Testis (tissue), 3 donors: ENCODE results near the gene MYO1D. TPM values are rescaled to one million over a fixed set of nuclear protein-coding genes. Genes with fewer than 3 reads are reported as not detected.

Experiments used
- DNase-seq: peaks from one replicate; pipeline ENCODE4 v3.0.0-alpha.2; 2019
- H3K27ac ChIP-seq, 2 donors: fragments of 200-600 bp; sonication (generic); one replicate each; pipeline ENCODE4 v1.5.1; 2019
- H3K27me3 ChIP-seq: fragments of 200-600 bp; sonication (generic); one replicate; pipeline ENCODE4 v1.5.1; 2019
- H3K36me3 ChIP-seq: fragments of 200-600 bp; sonication (generic); one replicate; pipeline ENCODE4 v1.5.1; 2017; ENCODE audit warnings: low read depth; ENCODE audit errors: missing control alignments
- H3K4me1 ChIP-seq: fragments of 200-600 bp; sonication (generic); one replicate; pipeline ENCODE4 v1.5.1; 2019
- H3K4me3 ChIP-seq, 2 donors: fragments of 200-600 bp; sonication (generic); one replicate each; pipeline ENCODE4 v1.5.1; 2017 to 2019
- H3K9me3 ChIP-seq: fragments of 200-600 bp; sonication (generic); one replicate; pipeline ENCODE4 v1.5.1; 2017
- CTCF ChIP-seq, 3 experiments: fragments of 450-650 bp in 2 of 3; fragments of 200-600 bp in 1 of 3; sonication (generic) in 1 of 3; IDR thresholded peaks; one replicate each; pipeline ENCODE4 v1.5.1; 2016 to 2019; ENCODE audit warnings: antibody characterized with exemption in 3 of 3, mild to moderate bottlenecking in 2 of 3, moderate library complexity in 1 of 3
- POLR2A ChIP-seq: fragments of 450-650 bp; IDR thresholded peaks from one replicate; pipeline ENCODE4 v1.6.1; 2017; ENCODE audit warnings: antibody characterized with exemption, mild to moderate bottlenecking, moderate library complexity
- WGBS, 2 donors: methylation state at CpG; one replicate each; pipeline ENCODE4 v1.1.5; 2018; 5-methylcytosine and 5-hydroxymethylcytosine counted together
- intact Hi-C: fragments of 100-400 bp; cut with DNase I; formaldehyde crosslinking; loops from one replicate; pipeline ENCODE4 v1.15.1; 2023; ENCODE audit warnings: low total_unique reads
- polyA plus RNA-seq: library from polyadenylated mRNA; stranded (reverse); fragments of 350-450 nt; fragmentation: Illumina TruSeq; extraction: RNeasy Lipid Tissue Mini Kit (QIAGEN cat#74804); gene quantifications from one replicate; pipeline ENCODE4 v1.2.3, GENCODE V29; 2014; ENCODE audit warnings: low read depth, low replicate concordance; ENCODE audit not compliant: insufficient read depth
- total RNA-seq, 2 donors: library from RNA; depleted of rRNA; stranded (reverse); fragments of >200 nt; gene quantifications; one replicate each; pipeline ENCODE4 v1.2.3, GENCODE V29; 2016

Gene MYO1D
- total and polyA plus RNA-seq, 3 donors from 2014 or later, result 29.5 to 34.1 (median 33.6) TPM

- Histone ChIP-seq H3K27me3 (no peaks in the 10 kb centered on the region), H3K9me3 (no peaks in the 10 kb centered on the region), H3K27ac (no peak overlapping the region), H3K36me3 (no peaks in the 10 kb centered on the region), H3K4me1 (no peaks in the 10 kb centered on the region), H3K4me3 (no peak overlapping the region)
- no peak for DNase-seq
- intact Hi-C loops, result no loop called here
- TF ChIP-seq CTCF (IDR thresholded peaks at IDR 0.05), result no peak
- TF ChIP-seq POLR2A, result no peak
These were observed 163.8 kb downstream of the MYO1D start for GRCh38 chr17:32713081-32713480.

GRCh38 chr17:32709562-32709961 lies 167.4 kb downstream of the MYO1D start:
- Histone ChIP-seq H3K36me3 (no peaks in the 10 kb centered on the region), H3K4me3 (no peak overlapping the region), H3K4me1 (no peaks in the 10 kb centered on the region), H3K27ac (no peak overlapping the region), H3K27me3 (no peaks in the 10 kb centered on the region), H3K9me3 (no peaks in the 10 kb centered on the region)
- intact Hi-C loops, result no loop called here
- TF ChIP-seq CTCF (IDR thresholded peaks at IDR 0.05) (no peak), POLR2A (no peak)
- no peak for DNase-seq

- no peak for DNase-seq
- intact Hi-C loops, result no loop called here
- H3K9me3 ChIP-seq, result no peaks in the 10 kb centered on the region
- WGBS, 2 donors, result 86 to 95% methylated on average over 1 of the region's 1 CpG
- H3K27ac ChIP-seq, result no peak overlapping the region
- H3K4me1 ChIP-seq, result no peaks in the 10 kb centered on the region
- no peaks in the 10 kb centered on the region for H3K36me3 ChIP-seq
- H3K4me3 ChIP-seq, result no peak overlapping the region
- TF ChIP-seq POLR2A, result no peak
- TF ChIP-seq CTCF (IDR thresholded peaks at IDR 0.05), result no peak
- H3K27me3 ChIP-seq, result no peaks in the 10 kb centered on the region
These were observed 175.1 kb downstream of the MYO1D start for GRCh38 chr17:32701871-32702270.

GRCh38 chr17:32699247-32699646 lies 177.7 kb downstream of the MYO1D start:
- intact Hi-C loops, result no loop called here
- H3K27me3 ChIP-seq, result no peaks in the 10 kb centered on the region
- no peaks in the 10 kb centered on the region for H3K9me3 ChIP-seq
- H3K4me1 ChIP-seq, result no peaks in the 10 kb centered on the region
- WGBS, 2 donors, result 94 to 100% methylated on average over 2 of the region's 2 CpGs
- TF ChIP-seq CTCF (IDR thresholded peaks at IDR 0.05) (no peak), POLR2A (no peak)
- H3K36me3 ChIP-seq, result no peaks in the 10 kb centered on the region
- DNase-seq, result no peak
- no peak overlapping the region for H3K4me3 ChIP-seq
- H3K27ac ChIP-seq, result no peak overlapping the region

GRCh38 chr17:32697728-32698625 lies 178.9 kb downstream of the MYO1D start:
- intact Hi-C loops, result no loop called here
- Histone ChIP-seq H3K9me3 (no peaks in the 10 kb centered on the region), H3K4me1 (no peaks in the 10 kb centered on the region), H3K27me3 (no peaks in the 10 kb centered on the region), H3K27ac (no peak overlapping the region), H3K4me3 (no peak overlapping the region), H3K36me3 (no peaks in the 10 kb centered on the region)
- DNase-seq, result no peak
- WGBS, 2 donors, result 81 to 100% methylated on average over 1 of the region's 1 CpG
- no peak for TF ChIP-seq CTCF (IDR thresholded peaks at IDR 0.05)
- TF ChIP-seq POLR2A, result no peak
